Measurements from ENCODE around the gene CPTP. TPM values are rescaled to one million over a fixed set of nuclear protein-coding genes. Genes with fewer than 3 reads are reported as not detected.

CPTP gene
- total and polyA plus RNA-seq, 7 donors: 8.4 to 57.1 (median 21.6) TPM

DNA sequence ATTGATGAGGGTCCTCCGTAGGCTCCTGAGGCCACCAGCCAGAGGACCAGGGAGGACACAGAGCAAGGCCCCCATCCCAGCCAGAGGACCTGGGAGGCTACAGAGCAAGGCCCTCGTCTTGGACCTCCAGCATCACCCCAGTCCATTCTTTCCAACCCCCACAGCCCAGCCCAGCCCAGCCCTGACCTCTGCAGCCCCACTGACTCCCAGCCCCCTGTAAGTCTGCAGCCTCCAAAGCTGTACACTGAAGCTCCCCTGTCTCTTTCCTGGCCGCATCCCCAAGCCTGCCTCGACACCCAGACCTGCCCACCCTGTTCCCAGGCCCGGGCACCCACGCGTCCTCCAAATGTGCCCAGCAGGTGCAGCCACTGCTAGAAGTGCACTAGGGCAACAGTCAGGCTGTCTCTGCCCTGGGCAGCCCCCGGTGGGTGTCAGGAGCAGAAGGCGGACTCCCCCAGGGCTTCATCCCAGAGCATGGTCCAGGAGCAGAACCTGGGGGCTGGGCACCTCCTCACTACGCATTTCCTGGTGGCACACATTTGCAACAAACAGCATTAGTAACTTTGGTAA lies 22.5 kb downstream of the CPTP start:
- H3K4me1 ChIP-seq: peaks cover 0 to 53% (median 51%) of the 10 kb centered on the region in 4 donors
- H3K36me3 ChIP-seq: peaks cover 0 to 1% (median 0%) of the 10 kb centered on the region in 4 donors
- peak overlapping the region in 3 of 4 donors; percentile 63 to 80 (median 76) for H3K4me3 ChIP-seq
- no peaks in the 10 kb centered on the region for H3K27me3 ChIP-seq
- H3K27ac ChIP-seq: peak overlapping the region; percentile 71 to 96 (median 78)
- intact Hi-C loops (cut with DNase I): no loop called here
- DNase-seq: no peak
- no peaks in the 10 kb centered on the region for H3K9me3 ChIP-seq
- TF ChIP-seq EP300 (IDR thresholded peaks at IDR 0.05) (no peak), POLR2A (IDR thresholded peaks at IDR 0.05) (no peak), POLR2AphosphoS5 (IDR thresholded peaks at IDR 0.05) (no peak)
- TF ChIP-seq, protein P1, sequence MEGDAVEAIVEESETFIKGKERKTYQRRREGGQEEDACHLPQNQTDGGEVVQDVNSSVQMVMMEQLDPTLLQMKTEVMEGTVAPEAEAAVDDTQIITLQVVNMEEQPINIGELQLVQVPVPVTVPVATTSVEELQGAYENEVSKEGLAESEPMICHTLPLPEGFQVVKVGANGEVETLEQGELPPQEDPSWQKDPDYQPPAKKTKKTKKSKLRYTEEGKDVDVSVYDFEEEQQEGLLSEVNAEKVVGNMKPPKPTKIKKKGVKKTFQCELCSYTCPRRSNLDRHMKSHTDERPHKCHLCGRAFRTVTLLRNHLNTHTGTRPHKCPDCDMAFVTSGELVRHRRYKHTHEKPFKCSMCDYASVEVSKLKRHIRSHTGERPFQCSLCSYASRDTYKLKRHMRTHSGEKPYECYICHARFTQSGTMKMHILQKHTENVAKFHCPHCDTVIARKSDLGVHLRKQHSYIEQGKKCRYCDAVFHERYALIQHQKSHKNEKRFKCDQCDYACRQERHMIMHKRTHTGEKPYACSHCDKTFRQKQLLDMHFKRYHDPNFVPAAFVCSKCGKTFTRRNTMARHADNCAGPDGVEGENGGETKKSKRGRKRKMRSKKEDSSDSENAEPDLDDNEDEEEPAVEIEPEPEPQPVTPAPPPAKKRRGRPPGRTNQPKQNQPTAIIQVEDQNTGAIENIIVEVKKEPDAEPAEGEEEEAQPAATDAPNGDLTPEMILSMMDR (IDR thresholded peaks at IDR 0.05): no peak
- 35 to 75% methylated on average over 10 of the region's 10 CpGs for WGBS, 2 donors

DNA sequence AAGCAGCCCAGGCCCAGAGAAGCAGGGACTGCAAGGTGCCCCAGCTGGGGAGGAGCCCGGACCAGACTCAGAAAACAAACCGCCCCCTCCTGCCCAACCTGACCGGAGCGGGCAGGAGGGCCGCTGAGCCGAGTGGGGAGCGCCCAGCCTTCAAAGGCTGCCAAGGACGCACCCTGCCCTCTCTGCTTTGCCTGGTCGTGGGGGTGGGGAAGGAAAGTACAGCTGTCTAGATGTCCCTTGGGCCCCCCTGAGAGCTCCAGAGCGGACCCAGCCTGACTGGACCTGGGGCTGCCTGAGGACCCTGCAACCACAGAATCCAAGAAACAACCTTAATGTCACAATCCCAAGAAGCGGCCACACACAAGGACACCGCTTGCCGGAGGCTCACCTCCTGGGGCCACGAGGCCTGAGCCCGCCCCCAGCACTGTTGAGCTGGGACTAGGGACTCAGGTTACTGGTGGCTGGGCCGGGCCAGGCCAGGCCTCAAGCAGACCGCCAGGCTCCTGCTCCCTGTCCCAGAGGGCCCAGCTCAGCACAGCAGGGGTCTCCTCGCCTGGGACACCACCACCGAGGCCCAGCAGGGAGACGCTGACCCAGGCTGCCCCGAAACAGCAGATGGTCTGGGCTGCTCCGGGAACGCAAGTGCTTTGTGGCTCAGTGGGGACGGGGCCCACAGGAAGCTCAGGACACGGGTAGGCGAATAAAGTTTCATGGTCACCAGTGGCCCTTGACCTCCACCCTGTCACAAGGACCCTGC lies 23.2 kb downstream of the CPTP start:
- Histone ChIP-seq H3K36me3 (peaks cover 0 to 3% (median 0%) of the 10 kb centered on the region in 4 donors), H3K27ac (peak overlapping the region; percentile 71 to 96 (median 78)), H3K9me3 (no peaks in the 10 kb centered on the region), H3K27me3 (no peaks in the 10 kb centered on the region), H3K4me3 (peak overlapping the region; percentile 58 to 80 (median 70)), H3K4me1 (peaks cover 0 to 59% (median 53%) of the 10 kb centered on the region in 4 donors)
- DNase-seq: no peak
- TF ChIP-seq POLR2A (IDR thresholded peaks at IDR 0.05) (no peak), POLR2AphosphoS5 (IDR thresholded peaks at IDR 0.05) (no peak), EP300 (IDR thresholded peaks at IDR 0.05) (no peak)
- TF ChIP-seq, protein P1 (IDR thresholded peaks at IDR 0.05): no peak
- WGBS, 2 donors: 10 to 45% methylated on average over 26 of the region's 26 CpGs
- intact Hi-C loops (cut with DNase I): loop anchor here (2.0 kb wide), 3 partner anchors 23 to 39 kb away; partner anchors contain the start of genes CPTP, INTS11 and PUSL1

DNA sequence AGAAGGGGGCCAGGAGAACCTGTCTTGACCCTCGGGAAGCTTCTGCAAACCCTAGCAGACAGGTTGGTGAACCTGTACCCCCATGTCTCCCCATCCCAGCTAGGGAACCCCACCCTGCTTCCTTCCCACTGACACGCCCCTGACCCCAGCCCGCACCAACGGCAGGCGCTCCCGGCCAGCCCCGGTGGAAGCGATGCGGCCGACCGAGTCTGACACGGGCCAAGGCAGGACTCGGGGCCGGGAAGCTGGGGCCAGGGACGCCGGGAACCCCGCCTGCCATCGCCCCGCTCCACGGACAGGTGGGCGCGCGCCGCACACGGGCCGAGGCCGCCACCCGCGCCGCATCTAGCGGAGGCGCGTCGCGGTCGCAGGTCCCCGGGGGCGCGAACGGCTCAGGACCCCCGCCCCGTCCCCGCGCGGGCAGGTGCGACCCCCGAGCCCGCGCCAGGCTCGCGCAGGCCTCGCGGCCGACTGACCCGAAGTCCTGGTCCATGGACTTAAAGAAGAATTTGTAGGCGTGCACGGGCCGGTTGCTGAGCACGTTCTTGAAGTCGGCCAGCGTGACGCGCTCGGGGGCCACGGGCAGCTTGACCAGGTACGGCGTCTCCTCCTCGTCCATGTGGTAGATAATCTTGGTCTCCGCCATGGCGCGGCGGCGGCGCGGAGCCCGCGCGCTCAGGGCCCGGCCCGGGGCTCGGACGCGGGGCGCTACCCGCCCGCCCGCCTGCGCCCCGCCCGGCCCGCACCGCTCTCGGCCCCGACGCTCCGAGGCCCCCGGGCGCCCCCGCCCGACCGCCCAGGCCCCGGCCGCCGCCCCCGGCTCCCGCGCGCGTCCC lies 24.0 kb downstream of the CPTP start:
- intact Hi-C loops (cut with DNase I): loop anchor here (2.0 kb wide), 3 partner anchors 24 to 40 kb away; partner anchors contain the start of genes CPTP, INTS11 and PUSL1
- peaks cover 0 to 67% (median 57%) of the 10 kb centered on the region in 4 donors for H3K4me1 ChIP-seq
- 1% methylated on average over 109 of the region's 109 CpGs for WGBS, 2 donors

More for the DNA sequence above, 24.0 kb downstream of the CPTP start:
- Histone ChIP-seq H3K36me3 (peaks cover 0 to 11% (median 3%) of the 10 kb centered on the region in 4 donors), H3K27me3 (no peaks in the 10 kb centered on the region), H3K27ac (peak overlapping the region; percentile 71 to 96 (median 78)), H3K4me3 (peak overlapping the region; percentile 58 to 80 (median 70)), H3K9me3 (no peaks in the 10 kb centered on the region)
- no peak for DNase-seq
- no peak for TF ChIP-seq POLR2AphosphoS5 (IDR thresholded peaks at IDR 0.05)
- TF ChIP-seq, protein P1 (IDR thresholded peaks at IDR 0.05): no peak
- TF ChIP-seq POLR2A (IDR thresholded peaks at IDR 0.05): no peak
- no peak for TF ChIP-seq EP300 (IDR thresholded peaks at IDR 0.05)
